ENCODE data around the gene HSPBP1.
"Not testable (repeated sequence)": the region's sequence is repeated elsewhere in the genome, so short reads cannot be mapped to it uniquely, and the experiment has no call there.

Gene HSPBP1

GRCh38 chr19:55279770-55280643, at the start of gene HSPBP1:
HSPBP1 (minus strand) TSS chr19:55280110; CDS start chr19:55279608, 502 bp downstream.
- DNase-seq: peak; percentile 96

- DNase-seq: not testable (repeated sequence)
These were observed 48.9 kb upstream of the HSPBP1 start for GRCh38 chr19:55328774-55329318.

- DNase-seq: peak; percentile 68
These were observed 45.3 kb upstream of the HSPBP1 start, which contains the start of gene TMEM150B for GRCh38 chr19:55325172-55325571. TMEM150B (minus strand) TSS chr19:55325341; CDS start chr19:55321036, 4,305 bp downstream.

DNA sequence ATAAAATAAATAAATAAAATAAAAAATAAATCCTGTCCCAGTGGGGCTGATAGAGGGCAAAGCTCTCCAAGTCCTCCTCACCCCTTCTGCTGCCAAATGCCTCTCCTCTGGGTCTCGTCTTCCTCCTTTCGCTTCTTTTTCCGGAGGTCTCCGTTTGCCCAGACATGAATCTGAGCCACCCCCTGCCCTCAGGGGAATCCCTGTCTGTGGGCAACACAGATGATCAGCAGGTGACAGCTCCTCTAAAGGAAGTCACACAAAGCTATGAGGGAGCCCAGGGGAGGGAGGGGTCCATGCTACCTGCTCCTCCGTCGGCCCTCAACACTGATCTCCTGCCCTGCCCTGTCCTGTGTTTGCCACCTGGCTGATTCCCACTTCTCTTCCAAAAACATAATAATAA, 44.8 kb upstream of the HSPBP1 start:
- DNase-seq: no peak

GRCh38 chr19:55322204-55322885, 42.4 kb upstream of the HSPBP1 start:
- DNase-seq: no peak

GRCh38 chr19:55321466-55322137, 41.7 kb upstream of the HSPBP1 start:
- no peak for DNase-seq

GRCh38 chr19:55320844-55321419, 41.0 kb upstream of the HSPBP1 start:
- DNase-seq: no peak

DNA sequence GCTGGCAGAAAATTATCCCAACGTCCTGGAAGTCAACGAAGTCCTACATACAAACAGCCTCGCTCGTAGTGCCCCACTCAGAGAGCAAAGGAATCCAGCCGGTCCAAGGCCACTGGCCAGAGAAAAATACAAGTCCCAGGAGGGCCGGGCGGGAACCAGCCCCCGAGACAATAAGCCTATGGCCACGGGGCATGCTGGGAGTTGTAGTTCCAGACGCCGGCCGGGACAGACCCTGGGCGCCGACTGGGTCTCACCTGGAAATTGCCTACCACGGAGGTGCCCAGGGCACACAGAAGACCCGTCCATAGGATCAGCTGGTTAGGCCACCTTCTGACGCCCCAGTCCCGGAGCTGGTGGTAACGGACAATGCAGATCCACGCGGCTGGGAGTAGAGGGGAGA, 39.9 kb upstream of the HSPBP1 start:
- peak; percentile 44 for DNase-seq

- DNase-seq: no peak
These were observed 36.7 kb upstream of the HSPBP1 start for GRCh38 chr19:55316646-55317045.

DNA sequence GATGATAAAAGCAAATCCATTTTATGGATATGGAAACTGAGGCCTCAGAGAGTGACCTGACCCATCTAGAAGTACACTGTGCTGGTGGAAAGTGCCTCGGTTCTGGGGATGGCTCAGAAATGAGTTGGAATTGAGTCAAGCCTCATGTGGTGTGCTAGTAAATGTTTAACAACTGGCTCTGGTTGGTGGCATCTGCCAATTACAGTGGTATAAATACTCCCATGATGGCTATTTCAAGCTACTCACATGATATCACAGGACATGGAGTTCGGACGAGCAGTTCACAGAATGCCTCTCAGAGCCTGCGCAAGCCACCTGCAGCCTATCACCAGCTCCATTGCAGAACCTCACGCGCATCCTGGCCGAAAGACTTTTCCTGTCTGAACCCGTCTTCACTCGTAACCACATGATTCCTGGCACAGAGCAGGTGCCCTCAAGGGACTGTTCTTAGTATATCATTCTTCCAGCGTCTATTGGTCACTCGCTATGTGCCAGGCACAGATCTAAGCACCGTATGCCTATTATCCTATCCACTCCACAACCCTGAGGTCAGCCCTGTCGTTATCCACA, 36.1 kb upstream of the HSPBP1 start:
- no peak for DNase-seq

GRCh38 chr19:55314396-55314795, 34.5 kb upstream of the HSPBP1 start:
- DNase-seq: no peak

- DNase-seq: no peak
These were observed 33.0 kb upstream of the HSPBP1 start for GRCh38 chr19:55312621-55313512.

GRCh38 chr19:55311797-55312196, 31.9 kb upstream of the HSPBP1 start:
- no peak for DNase-seq

- no peak for DNase-seq
These were observed 31.5 kb upstream of the HSPBP1 start for GRCh38 chr19:55311397-55311796.

DNA sequence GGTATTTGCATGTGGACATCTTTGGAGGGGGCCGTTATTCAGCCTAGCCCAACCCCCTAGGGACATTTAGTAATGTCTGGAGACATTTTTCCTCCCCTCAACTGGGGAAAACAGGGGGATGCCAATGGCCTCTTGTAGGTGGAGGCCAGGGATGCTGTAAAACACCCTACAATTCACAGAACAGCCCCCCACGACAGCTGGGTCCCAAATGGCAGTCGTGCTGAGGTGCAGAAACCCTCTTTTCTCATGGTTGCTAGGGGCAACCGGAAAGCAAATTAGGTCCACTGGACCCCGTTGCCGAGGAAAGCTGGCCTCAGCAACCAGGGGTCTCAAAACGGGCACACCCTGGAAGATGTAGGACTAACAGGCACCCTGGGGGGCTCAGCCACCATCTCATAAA, 30.6 kb upstream of the HSPBP1 start:
- DNase-seq: no peak

DNA sequence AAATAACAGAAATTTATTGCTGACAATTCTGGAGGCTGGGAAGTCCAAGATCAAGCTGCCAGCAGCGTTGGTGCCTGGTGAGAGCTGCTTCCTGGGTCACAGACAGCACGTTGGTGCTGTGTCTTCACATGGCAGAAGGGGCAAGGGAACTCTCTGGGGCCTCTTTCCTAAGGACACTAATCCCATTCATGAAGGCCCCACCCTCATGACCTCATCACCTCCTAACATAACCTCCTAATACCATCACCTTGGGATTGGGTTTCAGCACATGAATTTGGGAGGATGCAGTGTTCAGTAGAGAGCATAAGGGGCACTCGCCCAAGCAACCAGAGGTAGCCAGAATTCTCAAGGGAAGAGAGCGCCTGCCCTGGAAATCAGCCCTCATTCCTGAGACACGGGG, 29.5 kb upstream of the HSPBP1 start:
- no peak for DNase-seq

- no peak for DNase-seq
These were observed 28.4 kb upstream of the HSPBP1 start for GRCh38 chr19:55308281-55308680.

GRCh38 chr19:55306712-55307111, 26.8 kb upstream of the HSPBP1 start:
- no peak for DNase-seq

DNA sequence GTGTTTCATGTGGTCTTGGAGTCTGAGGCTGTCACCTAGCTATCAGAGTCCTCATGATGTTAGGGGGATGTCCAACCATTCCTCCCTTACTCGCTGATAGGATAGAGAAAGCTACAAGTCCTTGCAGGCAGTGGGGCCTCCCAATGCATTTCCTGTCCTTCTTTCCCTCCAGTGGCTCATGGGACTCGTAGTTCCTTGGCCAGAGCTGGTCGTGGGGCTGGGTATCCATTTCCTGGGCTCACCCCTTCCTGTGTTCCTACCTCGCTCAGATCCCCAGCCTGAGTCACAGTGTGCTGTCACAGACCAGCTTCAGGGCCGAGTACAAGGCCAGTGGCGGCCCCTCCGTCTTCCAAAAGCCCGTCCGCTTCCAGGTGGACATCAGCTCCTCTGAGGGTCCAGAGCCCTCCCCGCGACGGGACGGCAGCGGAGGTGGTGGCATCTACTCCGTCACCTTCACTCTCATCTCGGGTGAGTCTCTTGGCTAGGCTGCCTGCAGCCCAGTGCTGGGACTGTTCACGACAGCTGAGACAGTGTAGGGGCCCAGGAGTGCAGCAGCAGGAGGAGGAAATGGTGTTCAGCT, 26.2 kb upstream of the HSPBP1 start:
- DNase-seq: no peak

DNA sequence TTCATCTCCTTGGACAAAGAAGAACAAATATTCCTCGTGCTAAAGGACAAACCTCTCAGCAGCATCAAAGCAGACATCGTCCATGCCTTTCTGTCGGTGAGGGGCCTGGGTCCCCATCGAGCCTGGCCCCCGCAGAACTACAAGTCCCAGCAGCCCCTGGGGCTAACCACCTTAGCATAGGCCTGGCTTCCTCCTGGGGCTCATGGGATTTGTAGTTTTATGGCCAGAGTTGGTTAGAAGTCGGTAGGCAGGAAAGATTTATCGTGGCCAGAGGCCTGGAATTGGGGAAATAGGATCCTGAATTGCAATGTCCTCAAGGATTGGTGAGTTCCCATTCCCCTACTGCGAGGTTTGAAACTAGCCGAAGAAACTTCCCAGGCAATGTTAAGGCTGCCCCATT, 25.6 kb upstream of the HSPBP1 start:
- DNase-seq: peak; percentile 82

GRCh38 chr19:55304980-55305379, 25.1 kb upstream of the HSPBP1 start:
- no peak for DNase-seq

Measured in hematopoietic multipotent progenitor cell treated with erythropoietin and hydrocortisone succinate and interleukin-3 and kit ligand, for 6 days (in vitro differentiated cells).